Measurements from ENCODE around the gene SPEM2.

The SPEM2 gene

DNA sequence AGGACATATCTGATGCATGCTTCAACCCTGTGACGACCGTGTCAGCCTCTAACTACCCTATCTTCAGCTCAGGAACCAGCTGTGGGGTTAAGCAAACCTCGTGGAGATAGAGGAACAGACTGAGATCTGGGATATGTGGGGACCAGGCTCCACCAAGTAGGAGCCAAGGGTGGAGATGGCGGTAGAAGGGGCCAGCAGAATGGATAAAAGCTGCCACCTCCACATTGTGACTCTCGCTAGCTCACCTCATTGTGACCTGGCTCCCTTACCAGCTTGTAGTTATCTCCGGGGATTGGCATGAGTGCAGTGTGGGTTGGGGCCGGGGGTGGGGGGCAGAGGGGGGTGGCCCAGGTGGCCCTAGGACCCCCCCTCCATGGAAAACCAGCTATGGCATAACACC lies at the start of gene SPEM2:
SPEM2 (plus strand) TSS at position 301 of the 400 bp plus-strand sequence; CDS start at position 374, 73 bp downstream.
- in situ Hi-C loops (cut with HindIII; ENCODE audit: low sequenced_read_pairs), result no loop called here

DNA sequence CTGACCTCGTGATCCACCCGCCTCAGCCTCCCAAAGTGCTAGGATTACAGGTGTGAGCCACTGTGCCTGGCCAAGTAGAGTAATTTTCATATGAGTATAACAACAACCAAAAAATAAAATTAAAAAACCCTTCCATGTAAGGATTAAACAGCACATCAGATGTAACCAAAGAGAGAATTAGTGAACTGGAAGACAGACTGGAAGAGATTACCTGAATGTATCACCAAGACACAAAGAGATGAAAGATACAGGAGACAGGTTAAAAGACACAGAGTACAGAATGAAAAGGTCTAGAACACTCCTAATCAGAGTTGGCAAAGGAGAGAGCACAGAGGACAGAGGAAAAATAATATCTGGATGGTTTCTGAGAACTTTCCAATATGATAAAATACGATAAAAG lies 46.3 kb upstream of the SPEM2 start:
- in situ Hi-C loops (cut with HindIII; ENCODE audit: low sequenced_read_pairs), result no loop called here

DNA sequence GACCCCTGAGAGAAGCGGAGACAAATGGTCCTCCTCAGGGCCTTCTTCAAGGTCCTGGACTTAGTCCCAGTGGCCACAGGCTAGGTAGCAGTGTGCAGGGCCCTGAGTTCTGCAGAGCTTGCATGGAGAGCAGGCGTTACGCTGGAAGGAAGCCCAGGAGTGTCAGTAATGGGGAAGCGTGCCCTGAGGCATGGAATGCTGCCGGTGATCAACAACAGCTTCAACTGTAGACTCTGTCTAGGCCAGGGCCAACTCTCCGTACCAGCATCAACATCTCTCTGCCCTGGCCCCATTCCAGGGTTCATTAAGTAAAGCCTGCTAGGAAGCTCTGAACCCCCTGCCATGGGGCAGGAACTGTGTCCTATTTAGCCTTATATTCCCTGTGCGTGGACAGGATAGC lies 45.1 kb upstream of the SPEM2 start:
- in situ Hi-C loops (cut with HindIII; ENCODE audit: low sequenced_read_pairs), result no loop called here

DNA sequence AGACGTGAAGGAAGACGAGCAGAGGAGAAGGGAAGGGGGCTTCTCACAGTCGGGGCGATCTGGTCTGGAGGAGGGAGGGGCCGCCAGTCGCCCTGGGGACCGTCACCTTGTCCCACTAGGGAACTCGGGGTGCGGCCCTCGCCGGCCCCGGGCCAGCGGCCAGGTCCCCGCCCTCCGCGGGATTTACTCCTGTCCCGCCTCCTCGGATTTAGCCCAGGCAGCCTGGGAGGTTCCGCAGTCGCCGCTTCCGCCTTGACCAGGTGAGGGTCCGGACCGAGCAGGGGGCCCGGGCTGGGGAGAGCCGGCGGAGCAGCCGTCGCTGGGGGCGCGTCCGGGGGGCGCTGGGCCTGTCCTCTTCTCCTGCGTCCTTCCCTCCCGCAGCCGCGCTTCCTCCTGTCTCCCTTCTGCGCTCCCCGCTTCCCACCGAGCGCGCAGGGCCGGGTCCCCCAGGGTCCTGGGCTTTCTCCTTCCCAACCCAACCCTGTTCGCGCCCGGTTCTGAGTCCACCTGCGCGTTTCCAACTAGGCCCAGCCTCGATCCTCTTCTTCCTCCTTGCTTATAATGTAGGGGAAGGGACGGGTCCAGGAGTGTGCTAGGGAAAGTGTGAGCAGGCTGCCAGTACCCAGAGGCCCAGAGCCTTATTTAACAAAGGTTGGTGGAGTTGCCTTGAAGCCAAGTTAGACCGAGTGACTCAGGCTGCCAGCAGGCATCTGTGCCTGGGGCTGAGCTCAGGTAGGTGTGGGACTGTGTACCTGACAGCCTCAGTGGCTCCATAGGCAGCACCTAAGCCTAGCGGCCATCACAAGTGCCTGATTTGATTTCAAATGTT lies 44.3 kb upstream of the SPEM2 start, which contains the start of gene TNK1:
TNK1 (plus strand) TSS at position 235 of the 829 bp plus-strand sequence. CDS start 1,838 bp downstream, outside the sequence.
- in situ Hi-C loops (cut with HindIII; ENCODE audit: low sequenced_read_pairs), result no loop called here

DNA sequence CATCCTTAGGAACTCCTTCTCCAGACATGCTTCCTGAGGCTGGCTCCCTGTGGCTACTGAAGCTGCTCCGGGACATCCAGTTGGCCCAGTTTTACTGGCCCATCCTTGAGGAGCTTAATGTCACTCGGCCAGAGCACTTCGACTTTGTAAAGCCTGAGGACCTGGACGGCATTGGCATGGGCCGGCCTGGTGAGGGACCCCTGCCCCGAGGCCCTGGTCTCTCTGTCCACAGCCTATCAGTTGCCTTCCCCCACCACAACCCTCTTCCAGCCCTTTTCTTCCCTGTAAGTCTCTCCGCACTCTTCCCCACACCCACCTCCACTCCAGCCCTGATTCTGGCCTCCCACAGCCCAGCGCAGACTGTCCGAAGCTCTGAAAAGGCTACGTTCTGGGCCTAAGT lies 42.5 kb upstream of the SPEM2 start:
- in situ Hi-C loops (cut with HindIII; ENCODE audit: low sequenced_read_pairs), result no loop called here

DNA sequence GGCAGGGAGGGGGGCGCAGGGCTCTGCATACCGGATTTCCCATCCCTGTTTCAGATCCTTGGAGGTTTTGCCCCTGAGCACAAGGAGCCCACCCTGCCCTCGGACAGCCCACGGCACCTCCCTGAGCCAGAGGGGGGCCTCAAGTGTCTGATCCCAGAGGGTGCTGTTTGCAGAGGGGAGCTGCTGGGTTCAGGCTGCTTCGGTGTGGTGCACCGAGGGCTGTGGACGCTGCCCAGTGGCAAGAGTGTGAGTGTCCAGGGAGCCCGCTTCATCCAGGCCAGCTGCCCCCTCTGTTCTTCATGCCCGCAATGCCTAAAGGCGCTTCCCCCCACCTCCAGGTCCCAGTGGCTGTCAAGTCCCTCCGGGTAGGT lies 42.1 kb upstream of the SPEM2 start:
- in situ Hi-C loops (cut with HindIII; ENCODE audit: low sequenced_read_pairs), result no loop called here

DNA sequence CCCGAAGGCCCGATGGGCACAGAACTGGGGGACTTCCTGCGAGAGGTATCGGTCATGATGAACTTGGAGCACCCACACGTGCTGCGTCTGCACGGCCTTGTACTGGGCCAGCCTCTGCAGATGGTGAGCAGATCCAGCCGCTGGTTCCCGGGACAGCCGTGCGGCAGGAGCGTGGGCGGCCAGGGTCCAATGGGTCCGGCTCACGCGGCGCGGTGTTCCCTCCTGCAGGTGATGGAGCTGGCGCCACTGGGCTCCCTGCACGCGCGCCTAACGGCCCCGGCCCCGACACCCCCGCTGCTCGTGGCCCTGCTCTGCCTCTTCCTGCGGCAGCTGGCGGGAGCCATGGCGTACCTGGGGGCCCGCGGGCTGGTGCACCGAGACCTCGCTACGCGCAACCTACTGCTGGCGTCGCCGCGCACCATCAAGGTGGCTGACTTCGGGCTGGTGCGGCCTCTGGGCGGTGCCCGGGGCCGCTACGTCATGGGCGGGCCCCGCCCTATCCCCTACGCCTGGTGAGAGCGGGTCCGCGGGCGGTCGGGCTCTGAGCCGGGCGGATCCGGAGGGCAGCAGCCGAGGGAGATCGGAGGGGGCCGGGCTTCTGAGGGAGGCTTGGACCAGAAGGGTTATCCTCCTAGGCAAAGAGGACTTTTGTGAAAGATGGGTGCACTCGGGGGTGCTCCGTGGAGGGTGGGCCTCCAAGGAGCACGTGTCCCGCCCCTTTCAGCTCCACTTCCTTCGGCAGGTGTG lies 41.5 kb upstream of the SPEM2 start:
- in situ Hi-C loops (cut with HindIII; ENCODE audit: low sequenced_read_pairs), result no loop called here

DNA sequence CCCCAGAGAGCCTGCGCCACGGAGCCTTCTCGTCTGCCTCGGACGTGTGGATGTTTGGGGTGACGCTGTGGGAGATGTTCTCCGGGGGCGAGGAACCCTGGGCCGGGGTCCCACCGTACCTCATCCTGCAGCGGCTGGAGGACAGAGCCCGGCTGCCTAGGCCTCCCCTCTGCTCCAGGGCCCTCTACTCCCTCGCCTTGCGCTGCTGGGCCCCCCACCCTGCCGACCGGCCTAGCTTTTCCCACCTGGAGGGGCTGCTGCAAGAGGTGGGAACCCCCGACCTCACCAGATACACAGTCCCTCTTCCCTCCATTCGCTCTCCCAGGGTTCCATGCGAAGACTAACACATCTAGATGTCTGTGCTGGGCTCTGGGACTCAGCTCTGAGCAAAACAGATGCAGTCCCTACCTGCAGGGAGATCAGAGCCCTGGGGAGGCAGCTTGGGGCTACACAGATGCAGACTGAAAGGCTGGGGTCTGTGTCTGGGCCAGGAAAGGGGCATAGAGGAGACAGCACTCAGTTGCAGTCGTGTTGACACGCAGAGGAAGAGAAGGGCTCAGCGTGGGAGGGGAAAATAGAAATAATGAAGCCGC lies 40.8 kb upstream of the SPEM2 start:
- in situ Hi-C loops (cut with HindIII; ENCODE audit: low sequenced_read_pairs), result loop anchor here (5.0 kb wide), 2 partner anchors 48 to 93 kb away; partner anchors contain the start of gene ZBTB4

DNA sequence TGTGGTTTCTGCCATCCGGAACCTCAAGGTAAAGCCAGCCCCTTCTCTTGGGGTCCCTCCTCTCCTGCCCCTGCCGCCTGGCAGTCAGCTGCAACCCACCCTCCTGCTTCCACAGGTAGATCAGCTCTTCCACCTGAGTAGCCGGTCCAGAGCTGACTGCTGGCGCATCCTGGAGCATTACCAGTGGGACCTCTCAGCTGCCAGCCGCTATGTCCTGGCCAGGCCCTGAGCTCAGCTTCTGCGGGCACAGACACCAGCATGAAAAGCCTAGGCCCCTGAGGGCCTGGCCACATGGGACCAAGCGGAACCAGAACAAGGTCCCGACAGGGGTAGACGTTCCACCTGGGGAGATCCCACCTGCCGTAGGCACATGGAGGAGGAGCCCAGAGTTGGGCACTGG lies 36.6 kb upstream of the SPEM2 start:
- in situ Hi-C loops (cut with HindIII; ENCODE audit: low sequenced_read_pairs), result loop anchor here (5.0 kb wide), 2 partner anchors 43 to 88 kb away; partner anchors contain the start of gene ZBTB4

DNA sequence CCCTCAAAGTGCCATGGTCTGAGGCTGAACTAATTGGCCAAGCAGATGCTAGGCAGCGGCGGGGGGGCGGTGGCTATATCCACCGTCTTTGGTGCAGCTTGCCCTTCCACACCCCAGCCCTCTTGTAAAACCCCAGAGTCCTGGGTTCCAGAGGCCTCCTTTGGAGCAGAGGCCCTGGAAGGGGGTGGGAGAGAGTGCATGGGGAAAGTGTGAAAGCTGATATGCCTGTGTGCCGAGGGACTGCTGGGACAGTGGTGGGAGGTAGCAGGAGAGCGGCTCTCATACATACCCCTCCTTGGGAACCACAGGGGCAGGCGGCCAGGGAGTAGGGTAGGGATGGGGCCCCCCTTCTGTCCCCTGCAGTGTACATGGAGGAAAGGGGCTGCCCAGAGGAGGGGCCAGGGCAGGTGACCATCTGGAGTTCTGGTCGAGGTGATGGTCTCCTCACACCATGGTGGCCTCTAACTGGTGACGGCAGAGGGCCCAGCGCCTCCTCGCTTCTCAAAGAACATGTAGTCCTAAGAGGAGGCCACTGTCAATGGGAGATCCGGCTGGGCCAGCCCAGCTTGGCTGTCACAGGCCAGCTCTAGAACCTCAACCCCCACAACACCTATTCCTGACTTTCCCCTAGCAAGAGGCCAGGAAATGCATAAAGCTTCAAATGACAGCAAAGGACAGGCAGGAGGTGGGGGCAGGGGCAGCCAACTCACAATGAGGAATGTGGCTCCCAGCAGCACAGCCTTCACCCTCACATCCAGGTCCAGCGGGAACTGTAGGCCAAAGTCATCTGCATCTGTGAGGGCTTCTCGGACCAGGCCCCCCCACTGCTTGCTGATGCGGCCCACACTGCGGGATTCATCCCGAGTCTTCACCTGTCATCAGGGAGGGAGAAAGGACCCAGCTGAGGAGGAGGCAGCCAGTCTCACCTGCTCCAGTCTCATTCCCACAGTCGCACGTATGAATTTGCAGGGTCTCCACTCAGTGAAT lies 35.2 kb upstream of the SPEM2 start:
- in situ Hi-C loops (cut with HindIII; ENCODE audit: low sequenced_read_pairs), result loop anchor here (5.0 kb wide), 2 partner anchors 42 to 87 kb away; partner anchors contain the start of gene ZBTB4

DNA sequence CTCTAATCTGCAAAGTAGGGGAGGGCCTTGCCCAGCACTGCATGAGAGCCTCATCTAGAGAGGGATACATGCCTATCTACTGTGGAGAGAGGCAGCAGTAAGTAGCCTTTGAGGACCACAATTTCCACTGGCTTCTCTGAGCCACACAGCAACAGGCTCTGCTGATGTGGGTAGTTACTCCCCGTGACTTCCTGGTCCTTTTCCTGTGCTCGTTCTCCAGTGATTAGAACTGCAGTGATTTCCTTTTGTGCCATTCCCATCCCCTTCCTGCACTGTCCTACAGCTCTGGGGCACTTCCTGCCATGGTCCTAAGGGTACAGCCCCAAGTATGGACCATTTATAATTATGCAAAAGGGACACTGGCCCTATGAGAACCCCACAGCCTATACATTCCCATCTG lies 34.1 kb upstream of the SPEM2 start:
- in situ Hi-C loops (cut with HindIII; ENCODE audit: low sequenced_read_pairs), result no loop called here

DNA sequence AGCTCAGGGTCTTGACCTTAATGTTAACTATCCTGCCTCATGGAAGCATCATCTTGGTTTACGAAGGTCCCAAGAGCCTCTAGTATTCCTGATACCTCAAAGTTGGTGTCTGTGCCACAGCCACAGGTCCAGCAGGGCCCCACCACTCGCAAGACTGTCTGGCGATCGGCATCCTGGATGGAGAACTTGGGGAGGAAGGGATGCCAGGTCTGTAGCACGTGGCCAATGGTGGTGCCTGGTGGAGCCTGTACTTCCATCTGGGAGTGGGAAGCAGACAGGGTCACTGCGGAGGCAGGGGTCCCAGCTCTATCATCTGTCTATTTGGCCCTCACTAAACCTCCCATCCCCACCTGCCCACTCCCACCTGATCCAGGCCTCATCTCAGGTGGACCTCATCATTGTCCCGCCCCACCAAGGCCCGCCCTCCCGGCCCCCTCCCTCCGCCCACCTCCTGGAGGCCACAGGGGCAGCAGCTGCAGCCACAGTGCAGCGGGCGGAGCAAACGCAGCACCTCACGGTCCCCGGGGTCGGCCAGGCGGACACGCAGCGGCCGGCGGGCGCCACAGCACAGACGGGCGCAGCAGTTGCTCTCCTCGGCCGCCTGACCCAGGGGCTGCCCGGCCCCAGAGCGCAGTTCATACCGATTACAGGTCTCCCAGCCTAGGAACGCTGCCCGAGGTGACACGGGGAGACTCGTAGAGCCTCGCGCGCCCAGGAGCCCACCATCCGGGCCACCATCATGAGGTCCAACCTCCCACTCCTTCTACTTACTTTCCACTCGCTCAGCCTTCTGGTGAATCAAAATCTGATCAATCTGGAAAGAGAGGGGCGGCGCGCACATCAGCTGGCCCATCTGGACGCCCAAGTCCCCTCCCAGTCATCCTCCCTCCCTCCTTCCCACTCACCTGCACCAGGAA lies 32.5 kb upstream of the SPEM2 start:
- in situ Hi-C loops (cut with HindIII; ENCODE audit: low sequenced_read_pairs), result no loop called here

DNA sequence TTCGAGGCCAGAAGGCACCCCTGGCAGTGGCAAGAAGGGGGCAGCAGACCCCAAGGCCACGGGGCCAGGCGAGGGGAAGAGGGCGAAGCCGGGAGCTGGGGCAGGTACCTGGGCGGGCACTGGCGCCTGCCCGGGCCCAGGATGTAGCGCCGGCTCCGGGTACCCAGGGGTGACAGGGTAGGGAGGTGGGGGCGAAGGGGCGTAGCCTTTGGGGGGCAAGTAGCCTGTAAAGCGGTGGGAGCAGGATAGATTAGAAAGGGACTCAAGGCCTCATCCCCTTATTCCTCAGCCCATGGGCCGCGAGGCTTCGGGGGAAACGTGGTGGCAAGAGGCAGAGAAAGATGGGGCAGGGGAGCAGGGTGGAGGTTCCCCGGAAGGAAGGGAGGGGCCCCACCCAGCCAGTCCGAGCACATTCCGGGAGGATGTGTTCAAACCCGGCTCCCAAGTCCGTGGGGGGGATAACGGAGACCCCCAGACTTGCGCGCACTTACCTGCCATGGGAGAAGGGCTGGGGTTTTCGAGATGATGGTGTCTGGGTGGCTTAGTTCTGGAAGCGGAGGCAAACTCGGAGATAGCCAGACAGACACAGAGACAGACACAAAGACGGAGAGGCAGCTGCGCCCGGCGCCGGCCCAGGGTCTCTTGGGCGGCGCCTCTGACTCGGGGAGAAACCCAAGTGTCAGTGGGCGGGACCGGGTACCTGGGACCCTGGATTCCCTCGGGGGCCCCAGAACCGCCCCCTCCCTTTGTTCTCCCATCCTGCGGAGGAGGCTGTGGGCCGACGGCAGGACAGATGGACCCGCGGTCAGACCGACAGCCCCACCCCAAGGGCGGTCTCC lies 31.6 kb upstream of the SPEM2 start:
- in situ Hi-C loops (cut with HindIII; ENCODE audit: low sequenced_read_pairs), result no loop called here

DNA sequence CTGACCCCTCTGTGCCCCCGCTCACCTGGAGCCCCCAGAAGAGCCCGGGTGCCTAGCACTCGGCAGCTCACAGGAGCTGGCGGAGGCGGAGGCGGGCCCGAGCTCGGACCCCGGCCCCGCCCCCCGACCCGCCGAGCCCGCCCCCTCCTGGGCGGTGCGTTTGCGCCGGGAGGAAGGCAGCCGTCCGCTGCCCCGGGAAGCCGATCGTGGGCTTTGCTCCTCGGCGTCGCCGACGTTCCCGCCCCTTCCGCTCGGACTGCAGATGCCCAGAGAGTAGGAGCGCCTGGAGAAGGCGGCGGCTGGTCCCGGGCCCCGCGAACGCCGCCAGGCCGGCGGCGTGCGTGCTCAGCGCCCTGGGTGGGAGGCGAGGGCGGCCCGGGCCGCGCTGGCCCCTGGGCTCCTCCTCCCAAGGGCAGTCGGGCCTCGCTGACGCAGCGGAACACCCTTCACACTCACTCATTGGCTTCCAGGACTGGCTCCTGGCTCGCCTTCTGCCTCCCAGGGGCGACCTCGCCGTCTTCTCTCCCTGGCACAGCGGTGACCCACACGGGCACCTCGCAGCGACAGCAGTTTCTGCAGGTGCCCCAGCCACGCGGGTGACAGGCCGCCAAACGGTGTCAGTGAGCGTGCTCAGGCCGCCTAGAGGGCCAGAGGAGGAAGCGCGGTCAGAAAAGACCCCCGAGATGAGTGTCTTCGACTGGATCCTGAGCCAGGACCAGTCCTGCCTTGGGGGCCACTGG lies 30.8 kb upstream of the SPEM2 start, which contains the start of gene PLSCR3:
PLSCR3 (minus strand) TSS at position 74 of the 740 bp plus-strand sequence. CDS start 415 bp downstream, outside the sequence.
- in situ Hi-C loops (cut with HindIII; ENCODE audit: low sequenced_read_pairs), result no loop called here

DNA sequence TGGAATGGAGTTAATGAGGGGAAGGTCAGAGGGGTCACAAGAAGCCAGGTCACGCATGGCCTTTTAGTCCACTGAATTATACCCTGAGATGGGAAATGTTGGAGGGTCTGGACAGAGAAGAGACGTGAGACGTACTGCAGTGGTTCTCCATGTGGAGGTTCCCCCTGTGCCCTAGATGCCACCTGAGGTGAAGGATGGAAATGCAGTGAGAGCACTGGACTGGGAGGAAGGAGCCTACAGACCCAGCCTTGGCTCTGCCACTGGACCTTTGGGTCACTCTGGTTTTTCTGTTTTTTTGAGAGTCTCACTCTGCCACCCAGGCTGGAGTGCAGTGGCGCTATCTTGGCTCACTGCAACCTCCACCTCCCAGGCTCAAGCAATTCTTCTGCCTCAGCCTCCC lies 29.3 kb upstream of the SPEM2 start:
- in situ Hi-C loops (cut with HindIII; ENCODE audit: low sequenced_read_pairs), result no loop called here

DNA sequence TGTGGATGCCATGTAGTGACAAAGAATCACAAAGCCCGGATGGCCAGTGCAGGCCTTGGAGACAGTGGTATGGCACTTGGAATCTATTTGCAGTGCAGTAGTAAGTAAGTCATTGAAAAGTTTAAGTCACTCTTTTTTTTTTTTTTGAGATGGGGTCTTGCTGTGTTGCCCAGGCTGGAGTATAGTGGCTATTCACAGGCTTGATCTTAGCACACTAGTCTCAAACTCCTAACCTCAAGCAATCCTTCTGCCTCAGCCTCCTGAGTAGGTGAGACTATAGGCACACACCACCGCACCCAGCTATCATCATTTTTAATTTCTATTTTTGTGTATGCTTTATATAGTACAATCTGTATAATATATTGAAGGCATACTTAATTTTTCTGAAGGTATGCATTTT lies 26.8 kb upstream of the SPEM2 start:
- in situ Hi-C loops (cut with HindIII; ENCODE audit: low sequenced_read_pairs), result no loop called here

DNA sequence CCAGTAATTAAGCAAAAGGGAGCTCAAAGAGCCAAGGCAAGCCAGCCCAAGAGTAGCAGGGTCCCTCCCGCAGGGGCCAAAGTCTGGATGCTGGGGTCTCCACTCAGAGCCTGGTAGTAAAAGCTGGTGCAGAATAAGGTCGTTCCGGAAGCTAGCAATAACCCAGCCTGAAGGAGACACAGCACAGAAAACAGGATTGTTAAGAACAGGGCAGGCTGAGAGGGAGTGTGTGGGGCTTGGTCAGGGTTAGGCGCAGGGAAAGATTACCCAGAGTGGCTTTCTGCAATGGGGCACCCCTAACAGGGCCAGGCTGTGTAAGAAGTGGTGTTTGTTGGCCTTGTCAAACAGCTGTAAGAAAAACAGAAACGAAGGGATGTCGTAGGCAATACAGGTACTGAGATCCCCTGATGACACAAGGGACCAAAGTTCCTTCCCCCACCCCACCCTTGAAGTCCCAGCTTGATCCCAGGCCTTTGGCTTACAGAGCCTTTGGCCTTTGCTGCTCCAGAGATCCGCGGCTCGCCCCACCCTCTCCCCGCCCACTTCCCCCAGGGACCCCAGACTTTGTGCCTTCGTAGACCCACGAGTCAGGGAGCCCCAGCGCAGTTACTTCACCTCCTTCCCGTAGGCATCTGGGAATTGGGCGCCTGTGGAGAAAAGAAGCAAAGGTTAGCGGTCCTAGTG lies 22.2 kb upstream of the SPEM2 start:
- in situ Hi-C loops (cut with HindIII; ENCODE audit: low sequenced_read_pairs), result no loop called here
